Ectodermal cell (in vitro differentiated cells): ENCODE results near the gene CARNS1.
"Not testable (repeated sequence)": the region's sequence is repeated elsewhere in the genome, so short reads cannot be mapped to it uniquely, and the experiment has no call there.

Experiments used
- H3K27ac ChIP-seq: 2 replicates; pipeline ENCODE4 v1.7.0; 2013; ENCODE audit warnings: mild to moderate bottlenecking, low read depth, low read length; ENCODE audit not compliant: insufficient read depth, poor library complexity, severe bottlenecking
- H3K27me3 ChIP-seq: 2 replicates; pipeline ENCODE4 v1.7.0; 2013; ENCODE audit warnings: mild to moderate bottlenecking, low read length; ENCODE audit not compliant: insufficient read depth, control insufficient read depth, poor library complexity, severe bottlenecking
- H3K36me3 ChIP-seq: one replicate; pipeline ENCODE4 v1.7.0; 2013; ENCODE audit warnings: low read length; ENCODE audit not compliant: control insufficient read depth, insufficient read depth
- H3K4me1 ChIP-seq: one replicate; pipeline ENCODE4 v1.7.0; 2013; ENCODE audit warnings: low read length; ENCODE audit not compliant: control insufficient read depth, insufficient read depth
- H3K4me3 ChIP-seq: 2 replicates; pipeline ENCODE4 v1.7.0; 2013; ENCODE audit warnings: low read depth, low read length, control low read depth; ENCODE audit not compliant: insufficient read depth
- H3K9me3 ChIP-seq: 2 replicates; pipeline ENCODE4 v1.7.0; 2013; ENCODE audit warnings: mild to moderate bottlenecking, low read length, moderate library complexity; ENCODE audit not compliant: control insufficient read depth
- WGBS, 2 experiments: methylation state at CpG; one replicate each; pipeline ENCODE4 v1.1.7; 2013; ENCODE audit warnings: missing lambda C conversion rate in 2 of 2; 5-methylcytosine and 5-hydroxymethylcytosine counted together

CARNS1 gene

GRCh38 chr11:67463186-67463585, 47.7 kb downstream of the CARNS1 start:
- H3K27ac ChIP-seq, result no peak overlapping the region
- H3K27me3 ChIP-seq, result no peaks in the 10 kb centered on the region
- no peaks in the 10 kb centered on the region for H3K4me1 ChIP-seq
- H3K4me3 ChIP-seq, result no peak overlapping the region
- WGBS, 2 experiments, result 94 to 97% methylated on average over 10 of the region's 10 CpGs
- H3K36me3 ChIP-seq, result no peaks in the 10 kb centered on the region
- H3K9me3 ChIP-seq, result no peaks in the 10 kb centered on the region

GRCh38 chr11:67463680-67464410, 48.4 kb downstream of the CARNS1 start:
- Histone ChIP-seq H3K27me3 (no peaks in the 10 kb centered on the region), H3K36me3 (no peaks in the 10 kb centered on the region), H3K9me3 (no peaks in the 10 kb centered on the region), H3K4me1 (no peaks in the 10 kb centered on the region), H3K27ac (no peak overlapping the region), H3K4me3 (peak overlapping the region; percentile 76)
- 90% methylated on average over 20 of the region's 20 CpGs for WGBS, 2 experiments

GRCh38 chr11:67464411-67465188, 49.1 kb downstream of the CARNS1 start:
- Histone ChIP-seq H3K36me3 (no peaks in the 10 kb centered on the region), H3K27ac (no peak overlapping the region), H3K9me3 (no peaks in the 10 kb centered on the region), H3K4me1 (no peaks in the 10 kb centered on the region), H3K27me3 (no peaks in the 10 kb centered on the region), H3K4me3 (peak overlapping the region; percentile 76)
- 14% methylated on average over 56 of the region's 56 CpGs for WGBS, 2 experiments

GRCh38 chr11:67465189-67465510, 49.7 kb downstream of the CARNS1 start:
- no peaks in the 10 kb centered on the region for H3K4me1 ChIP-seq
- H3K27me3 ChIP-seq, result no peaks in the 10 kb centered on the region
- no peak overlapping the region for H3K27ac ChIP-seq
- H3K36me3 ChIP-seq, result no peaks in the 10 kb centered on the region
- H3K4me3 ChIP-seq, result peak overlapping the region; percentile 76
- WGBS, 2 experiments, result 59 to 64% methylated on average over 3 of the region's 3 CpGs
- no peaks in the 10 kb centered on the region for H3K9me3 ChIP-seq

GRCh38 chr11:67465530-67465929, 50.1 kb downstream of the CARNS1 start:
- not testable (repeated sequence) for H3K36me3 ChIP-seq, H3K27ac ChIP-seq, H3K4me1 ChIP-seq, H3K27me3 ChIP-seq, H3K9me3 ChIP-seq
- H3K4me3 ChIP-seq, result peak overlapping the region; percentile 76
- WGBS, 2 experiments, result 87 to 94% methylated on average over 2 of the region's 2 CpGs

- Histone ChIP-seq H3K4me1 (no peaks in the 10 kb centered on the region), H3K27me3 (no peaks in the 10 kb centered on the region), H3K27ac (no peak overlapping the region), H3K9me3 (no peaks in the 10 kb centered on the region), H3K36me3 (no peaks in the 10 kb centered on the region), H3K4me3 (no peak overlapping the region)
- WGBS, 2 experiments, result 92 to 94% methylated on average over 5 of the region's 5 CpGs
These were observed 50.9 kb downstream of the CARNS1 start for GRCh38 chr11:67466367-67466766.

- Histone ChIP-seq H3K4me3 (no peak overlapping the region), H3K27ac (no peak overlapping the region)
- 87 to 90% methylated on average over 11 of the region's 11 CpGs for WGBS, 2 experiments
These were observed 51.7 kb downstream of the CARNS1 start for GRCh38 chr11:67466962-67467771.

GRCh38 chr11:67468056-67468455, 52.6 kb downstream of the CARNS1 start:
- H3K9me3 ChIP-seq, result no peaks in the 10 kb centered on the region
- no peaks in the 10 kb centered on the region for H3K27me3 ChIP-seq
- WGBS, 2 experiments, result 72 to 77% methylated on average over 5 of the region's 5 CpGs
- no peaks in the 10 kb centered on the region for H3K4me1 ChIP-seq
- H3K27ac ChIP-seq, result no peak overlapping the region
- H3K36me3 ChIP-seq, result no peaks in the 10 kb centered on the region
- peak overlapping the region; percentile 88 for H3K4me3 ChIP-seq

More at GRCh38 chr11:67466962-67467771, 51.7 kb downstream of the CARNS1 start:
- Histone ChIP-seq H3K36me3 (no peaks in the 10 kb centered on the region), H3K9me3 (no peaks in the 10 kb centered on the region), H3K27me3 (no peaks in the 10 kb centered on the region), H3K4me1 (no peaks in the 10 kb centered on the region)

- Histone ChIP-seq H3K36me3 (no peaks in the 10 kb centered on the region), H3K4me1 (no peaks in the 10 kb centered on the region), H3K9me3 (no peaks in the 10 kb centered on the region), H3K27me3 (no peaks in the 10 kb centered on the region), H3K27ac (no peak overlapping the region), H3K4me3 (peak overlapping the region; percentile 88)
- 10 to 15% methylated on average over 6 of the region's 6 CpGs for WGBS, 2 experiments
These were observed 52.9 kb downstream of the CARNS1 start for GRCh38 chr11:67468456-67468758.
